ENCODE measurements around the gene RAD51D. TPM values are rescaled to one million over a fixed set of nuclear protein-coding genes. Genes with fewer than 3 reads are reported as not detected.

RAD51D gene
- total RNA-seq, 6 experiments from 2014 or later: 3.9 to 5.5 (median 4.3) TPM

DNA sequence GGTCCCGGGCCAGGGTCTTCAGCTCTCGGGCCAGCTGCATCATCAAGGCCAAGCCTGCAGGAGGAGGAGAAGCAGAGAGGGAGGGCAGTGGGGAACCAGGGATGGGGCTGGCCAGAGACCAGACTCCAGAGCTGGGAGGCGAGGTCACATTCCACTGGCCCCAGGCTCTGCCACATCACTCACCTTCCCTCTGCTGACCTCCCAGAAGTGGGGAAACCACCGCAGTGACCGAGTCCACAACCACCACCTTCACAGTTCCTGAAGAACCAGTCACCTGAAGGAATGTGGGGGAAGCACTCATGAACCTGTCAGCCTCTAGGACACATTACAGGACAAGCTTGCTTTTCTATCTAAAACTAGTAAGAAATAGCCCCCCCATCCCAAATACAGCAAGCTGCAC is 16.4 kb downstream of the RAD51D start:
- Histone ChIP-seq H3K36me3 (peaks cover 0 to 10% (median 2%) of the 10 kb centered on the region in 4 donors), H3K9me3 (no peaks in the 10 kb centered on the region), H3K4me1 (no peaks in the 10 kb centered on the region), H3K4me3 (no peak overlapping the region), H3K27me3 (no peaks in the 10 kb centered on the region), H3K27ac (no peak overlapping the region)
- intact Hi-C loops (cut with DNase I): no loop called here
- no peak for ATAC-seq
- no peak for DNase-seq
- WGBS (ENCODE audit: insufficient coverage, low coverage, low lambda C conversion rate, missing lambda C conversion rate): no CpG with 5 or more reads among the region's 5 CpGs
- TF ChIP-seq POLR2A (IDR thresholded peaks at IDR 0.05): no peak
- TF ChIP-seq, protein P1, sequence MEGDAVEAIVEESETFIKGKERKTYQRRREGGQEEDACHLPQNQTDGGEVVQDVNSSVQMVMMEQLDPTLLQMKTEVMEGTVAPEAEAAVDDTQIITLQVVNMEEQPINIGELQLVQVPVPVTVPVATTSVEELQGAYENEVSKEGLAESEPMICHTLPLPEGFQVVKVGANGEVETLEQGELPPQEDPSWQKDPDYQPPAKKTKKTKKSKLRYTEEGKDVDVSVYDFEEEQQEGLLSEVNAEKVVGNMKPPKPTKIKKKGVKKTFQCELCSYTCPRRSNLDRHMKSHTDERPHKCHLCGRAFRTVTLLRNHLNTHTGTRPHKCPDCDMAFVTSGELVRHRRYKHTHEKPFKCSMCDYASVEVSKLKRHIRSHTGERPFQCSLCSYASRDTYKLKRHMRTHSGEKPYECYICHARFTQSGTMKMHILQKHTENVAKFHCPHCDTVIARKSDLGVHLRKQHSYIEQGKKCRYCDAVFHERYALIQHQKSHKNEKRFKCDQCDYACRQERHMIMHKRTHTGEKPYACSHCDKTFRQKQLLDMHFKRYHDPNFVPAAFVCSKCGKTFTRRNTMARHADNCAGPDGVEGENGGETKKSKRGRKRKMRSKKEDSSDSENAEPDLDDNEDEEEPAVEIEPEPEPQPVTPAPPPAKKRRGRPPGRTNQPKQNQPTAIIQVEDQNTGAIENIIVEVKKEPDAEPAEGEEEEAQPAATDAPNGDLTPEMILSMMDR (IDR thresholded peaks at IDR 0.05): no peak

DNA sequence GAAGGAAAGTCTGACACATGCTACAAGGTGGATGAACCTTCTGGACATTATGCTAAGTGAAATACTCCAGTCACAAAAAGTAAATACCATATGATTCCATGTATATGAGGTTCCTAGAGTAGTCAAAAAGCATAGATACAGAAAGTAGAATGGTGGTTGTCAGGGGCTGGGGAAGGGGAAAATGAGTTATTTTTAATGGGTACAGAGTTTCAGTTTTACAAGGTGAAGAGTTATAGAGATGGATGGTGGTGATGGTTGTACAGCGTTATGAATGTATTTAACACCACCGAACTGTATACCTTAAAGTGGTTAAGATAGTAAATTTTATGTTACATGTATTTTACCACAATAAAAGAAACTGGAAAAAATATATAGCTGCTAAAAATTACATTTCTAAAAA is 17.9 kb downstream of the RAD51D start:
- Histone ChIP-seq H3K27ac (no peak overlapping the region), H3K27me3 (no peaks in the 10 kb centered on the region), H3K36me3 (peaks cover 0 to 10% (median 2%) of the 10 kb centered on the region in 4 donors), H3K9me3 (no peaks in the 10 kb centered on the region), H3K4me3 (no peak overlapping the region), H3K4me1 (no peaks in the 10 kb centered on the region)
- DNase-seq: no peak
- intact Hi-C loops (cut with DNase I): no loop called here
- 69% methylated on average over 2 of the region's 2 CpGs for WGBS (ENCODE audit: insufficient coverage, low coverage, low lambda C conversion rate, missing lambda C conversion rate)
- no peak for ATAC-seq
- no peak for TF ChIP-seq POLR2A (IDR thresholded peaks at IDR 0.05)

DNA sequence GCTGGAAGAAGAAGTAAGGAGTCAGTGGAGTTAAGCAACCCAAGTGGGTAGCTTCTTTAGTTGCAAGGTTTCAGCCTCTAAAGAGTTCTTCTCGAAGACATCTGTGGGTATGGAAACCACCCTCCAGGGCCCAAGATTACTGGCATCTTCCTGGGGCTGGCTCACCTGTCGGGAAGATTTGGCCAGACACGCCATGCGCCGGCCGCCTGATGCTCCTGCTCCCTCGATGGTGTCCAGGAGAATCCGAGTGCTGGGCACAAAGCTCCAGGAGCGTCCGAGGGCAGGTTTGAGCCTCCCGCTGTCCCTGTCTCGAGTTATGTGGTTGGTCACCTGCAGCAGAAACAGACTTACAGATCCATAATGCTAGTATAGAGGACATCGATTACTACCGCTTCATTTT is 18.6 kb downstream of the RAD51D start:
- Histone ChIP-seq H3K4me3 (no peak overlapping the region), H3K4me1 (no peaks in the 10 kb centered on the region), H3K36me3 (peaks cover 0 to 10% (median 2%) of the 10 kb centered on the region in 4 donors), H3K27me3 (no peaks in the 10 kb centered on the region), H3K9me3 (no peaks in the 10 kb centered on the region), H3K27ac (no peak overlapping the region)
- intact Hi-C loops (cut with DNase I): no loop called here
- DNase-seq: no peak
- ATAC-seq: no peak
- WGBS (ENCODE audit: insufficient coverage, low coverage, low lambda C conversion rate, missing lambda C conversion rate): 91% methylated on average over 4 of the region's 14 CpGs
- TF ChIP-seq, protein P1 (IDR thresholded peaks at IDR 0.05): no peak

DNA sequence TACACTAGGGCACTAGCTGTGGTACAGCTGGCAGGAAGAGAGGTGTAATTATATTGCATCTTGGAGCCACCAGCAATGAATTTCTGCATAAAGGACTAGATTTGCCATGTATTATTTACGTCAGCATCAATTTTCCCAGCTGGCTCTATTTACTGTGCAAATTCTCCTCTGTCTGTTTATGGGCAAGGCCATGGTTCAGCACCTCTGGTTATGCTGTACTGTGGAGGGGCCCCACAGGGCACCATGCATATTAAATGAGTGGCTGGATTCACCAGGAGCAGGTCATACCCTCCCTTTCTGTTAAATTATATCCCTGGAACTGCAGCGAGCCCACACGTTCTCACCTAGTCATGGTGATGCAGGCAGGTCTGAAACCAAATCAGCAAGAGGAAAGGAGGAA is 19.8 kb downstream of the RAD51D start:
- Histone ChIP-seq H3K9me3 (no peaks in the 10 kb centered on the region), H3K36me3 (peaks cover 0 to 10% (median 2%) of the 10 kb centered on the region in 4 donors), H3K4me3 (no peak overlapping the region), H3K27ac (no peak overlapping the region), H3K27me3 (no peaks in the 10 kb centered on the region), H3K4me1 (no peaks in the 10 kb centered on the region)
- intact Hi-C loops (cut with DNase I): loop anchor here in 1 of 2 donors (10.0 kb wide), 1 partner anchor 105 kb away; no protein-coding TSS in a partner anchor
- 94% methylated on average over 3 of the region's 3 CpGs for WGBS (ENCODE audit: insufficient coverage, low coverage, low lambda C conversion rate, missing lambda C conversion rate)
- TF ChIP-seq POLR2A (IDR thresholded peaks at IDR 0.05): no peak
- TF ChIP-seq, protein P1 (IDR thresholded peaks at IDR 0.05): no peak
- DNase-seq: no peak
- no peak for ATAC-seq

DNA sequence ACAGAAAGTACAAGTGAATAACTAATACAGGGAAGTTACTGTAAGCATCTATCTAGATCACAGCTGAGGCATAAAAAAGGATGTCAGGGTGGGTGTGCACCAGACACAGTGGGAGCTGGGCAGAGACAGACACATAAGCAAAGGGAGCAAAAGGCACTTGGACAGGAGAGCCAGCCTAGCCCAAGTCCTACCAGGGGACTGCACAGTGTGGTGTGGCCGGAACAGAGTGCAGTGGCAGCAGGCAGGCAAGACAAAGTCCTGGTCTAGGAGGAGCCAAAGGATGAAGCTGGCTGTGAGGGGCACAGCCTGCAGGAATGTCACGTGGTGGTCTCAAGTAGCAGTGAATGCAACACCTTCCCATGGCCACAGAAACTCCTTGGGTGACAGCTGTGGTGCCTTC is 21.9 kb downstream of the RAD51D start:
- peaks cover 0 to 10% (median 2%) of the 10 kb centered on the region in 4 donors for H3K36me3 ChIP-seq
- WGBS (ENCODE audit: insufficient coverage, low coverage, low lambda C conversion rate, missing lambda C conversion rate): no CpG with 5 or more reads among the region's 2 CpGs
- H3K27me3 ChIP-seq: no peaks in the 10 kb centered on the region
- ATAC-seq (no peak), DNase-seq (no peak)
- no peaks in the 10 kb centered on the region for H3K9me3 ChIP-seq
- no peak overlapping the region for H3K4me3 ChIP-seq
- intact Hi-C loops (cut with DNase I): loop anchor here in 1 of 2 donors (10.0 kb wide), 1 partner anchor 103 kb away; no protein-coding TSS in a partner anchor
- no peaks in the 10 kb centered on the region for H3K4me1 ChIP-seq
- TF ChIP-seq POLR2A (IDR thresholded peaks at IDR 0.05): no peak
- TF ChIP-seq, protein P1 (IDR thresholded peaks at IDR 0.05): no peak
- H3K27ac ChIP-seq: no peak overlapping the region
